ENCODE data around the gene PABPN1. TPM values are rescaled to one million over a fixed set of nuclear protein-coding genes. Genes with fewer than 3 reads are reported as not detected.
A peak's percentile ranks its signal among the peaks of the same experiment; 100 is the strongest.
"Not testable (repeated sequence)": the region's sequence is repeated elsewhere in the genome, so short reads cannot be mapped to it uniquely, and the experiment has no call there.

PABPN1 gene
- 199 TPM for polyA plus RNA-seq
- long read RNA-seq, donor 1, transcript PABPN1-202 (6 exons, 2,768 nt), result minor isoform, 8 of 38 reads
- long read RNA-seq, donor 1, transcript PABPN1-201 (7 exons, 2,001 nt), result major isoform, 26 of 38 reads
- long read RNA-seq, donor 1, partial matches to known transcripts, result 0 of 38 reads
- long read RNA-seq, donor 1, other reads (novel, unspliced or antisense), result 0 of 38 reads
- long read RNA-seq, donor 2, transcript PABPN1-207 (6 exons, 1,220 nt), result minor isoform, 6 of 165 reads
- long read RNA-seq, donor 2, transcript PABPN1-202 (6 exons, 2,768 nt), result minor isoform, 23 of 165 reads
- long read RNA-seq, donor 2, transcript PABPN1-201 (7 exons, 2,001 nt), result major isoform, 83 of 165 reads
- long read RNA-seq, donor 2, partial matches to known transcripts, result 45 of 165 reads
- long read RNA-seq, donor 2, other reads (novel, unspliced or antisense), result 0 of 165 reads
- long read RNA-seq, donor 3, result 0 reads
- long read RNA-seq, donor 4, transcript PABPN1-201 (7 exons, 2,001 nt), result major isoform, 6 of 15 reads
- long read RNA-seq, donor 4, partial matches to known transcripts, result 5 of 15 reads
- long read RNA-seq, donor 4, other reads (novel, unspliced or antisense), result 0 of 15 reads
- long read RNA-seq, donor 5, transcript PABPN1-202 (6 exons, 2,768 nt), result minor isoform, 21 of 53 reads
- long read RNA-seq, donor 5, transcript PABPN1-201 (7 exons, 2,001 nt), result major isoform, 31 of 53 reads
- long read RNA-seq, donor 5, partial matches to known transcripts, result 0 of 53 reads
- long read RNA-seq, donor 5, other reads (novel, unspliced or antisense), result 0 of 53 reads
- long read RNA-seq, donor 6, transcript PABPN1-201 (7 exons, 2,001 nt), result major isoform, 43 of 99 reads
- long read RNA-seq, donor 6, transcript PABPN1-207 (6 exons, 1,220 nt), result minor isoform, 6 of 99 reads
- long read RNA-seq, donor 6, transcript PABPN1-202 (6 exons, 2,768 nt), result minor isoform, 17 of 99 reads
- long read RNA-seq, donor 6, partial matches to known transcripts, result 27 of 99 reads
- long read RNA-seq, donor 6, other reads (novel, unspliced or antisense), result 0 of 99 reads
- long read RNA-seq, donor 7, transcript PABPN1-202 (6 exons, 2,768 nt), result minor isoform, 8 of 51 reads
- long read RNA-seq, donor 7, transcript PABPN1-201 (7 exons, 2,001 nt), result major isoform, 20 of 51 reads
- long read RNA-seq, donor 7, transcript PABPN1-207 (6 exons, 1,220 nt), result minor isoform, 5 of 51 reads
- long read RNA-seq, donor 7, partial matches to known transcripts, result 13 of 51 reads
- long read RNA-seq, donor 7, other reads (novel, unspliced or antisense), result 0 of 51 reads
- long read RNA-seq, donor 8, transcript PABPN1-201 (7 exons, 2,001 nt), result major isoform, 45 of 188 reads
- long read RNA-seq, donor 8, transcript PABPN1-202 (6 exons, 2,768 nt), result minor isoform, 31 of 188 reads
- long read RNA-seq, donor 8, transcript PABPN1-207 (6 exons, 1,220 nt), result minor isoform, 9 of 188 reads
- long read RNA-seq, donor 8, transcript PABPN1-208 (5 exons, 778 nt), result minor isoform, 6 of 188 reads
- long read RNA-seq, donor 8, partial matches to known transcripts, result 92 of 188 reads
- long read RNA-seq, donor 8, other reads (novel, unspliced or antisense), result 0 of 188 reads
- long read RNA-seq, donor 9, transcript PABPN1-208 (5 exons, 778 nt), result minor isoform, 7 of 196 reads
- long read RNA-seq, donor 9, transcript PABPN1-203 (3 exons, 817 nt), result minor isoform, 7 of 196 reads
- long read RNA-seq, donor 9, transcript PABPN1-201 (7 exons, 2,001 nt), result major isoform, 27 of 196 reads
- long read RNA-seq, donor 9, transcript PABPN1-202 (6 exons, 2,768 nt), result minor isoform, 18 of 196 reads
- long read RNA-seq, donor 9, partial matches to known transcripts, result 131 of 196 reads
- long read RNA-seq, donor 9, other reads (novel, unspliced or antisense), result 0 of 196 reads
- long read RNA-seq, donor 10, transcript PABPN1-202 (6 exons, 2,768 nt), result minor isoform, 15 of 79 reads
- long read RNA-seq, donor 10, transcript PABPN1-207 (6 exons, 1,220 nt), result minor isoform, 8 of 79 reads
- long read RNA-seq, donor 10, transcript PABPN1-201 (7 exons, 2,001 nt), result major isoform, 38 of 79 reads
- long read RNA-seq, donor 10, partial matches to known transcripts, result 11 of 79 reads
- long read RNA-seq, donor 10, other reads (novel, unspliced or antisense), result 0 of 79 reads
- long read RNA-seq, donor 11, transcript PABPN1-201 (7 exons, 2,001 nt), result major isoform, 32 of 52 reads
- long read RNA-seq, donor 11, transcript PABPN1-202 (6 exons, 2,768 nt), result minor isoform, 11 of 52 reads
- long read RNA-seq, donor 11, partial matches to known transcripts, result 0 of 52 reads
- long read RNA-seq, donor 11, other reads (novel, unspliced or antisense), result 0 of 52 reads

DNA sequence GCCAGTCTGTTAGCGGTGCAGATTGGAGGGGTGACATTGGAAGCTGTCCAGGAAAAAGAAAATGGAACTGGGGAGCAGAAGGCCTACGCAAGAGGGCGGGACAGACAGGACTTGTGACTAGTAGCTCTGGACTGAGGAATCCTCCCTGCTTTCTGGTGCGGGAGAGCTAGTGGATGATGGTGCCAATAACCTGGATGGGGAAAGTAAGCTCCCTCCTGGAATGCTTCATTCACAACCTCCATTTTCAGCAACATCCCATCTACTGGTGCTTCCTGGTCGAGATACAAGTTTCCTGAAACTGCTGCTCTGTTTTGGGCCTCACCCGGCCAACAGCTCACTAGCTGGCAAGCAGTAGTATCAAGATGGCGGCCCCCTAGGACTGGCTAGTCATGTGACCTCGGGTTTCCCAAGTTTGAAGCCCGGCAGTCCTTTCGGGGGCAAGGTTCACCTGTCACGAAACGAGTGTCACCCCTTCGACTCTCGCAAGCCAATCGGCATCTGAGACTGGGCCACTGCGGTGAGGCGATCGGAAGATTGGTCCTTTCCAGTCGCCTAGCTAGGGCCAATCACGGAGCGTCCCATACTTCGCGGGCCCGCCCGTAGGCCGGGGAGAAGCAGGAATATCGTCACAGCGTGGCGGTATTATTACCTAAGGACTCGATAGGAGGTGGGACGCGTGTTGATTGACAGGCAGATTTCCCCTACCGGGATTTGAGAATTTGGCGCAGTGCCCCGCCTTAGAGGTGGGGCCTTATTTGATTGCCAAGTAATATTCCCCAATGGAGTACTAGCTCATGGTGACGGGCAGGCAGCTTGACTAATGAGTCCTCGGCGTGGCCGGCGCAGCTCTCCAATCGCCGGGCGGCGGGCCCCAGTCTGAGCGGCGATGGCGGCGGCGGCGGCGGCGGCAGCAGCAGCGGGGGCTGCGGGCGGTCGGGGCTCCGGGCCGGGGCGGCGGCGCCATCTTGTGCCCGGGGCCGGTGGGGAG lies at the start of gene PABPN1:
Gene PABPN1 (plus strand): TSS at position 874 of the 988 bp plus-strand sequence. CDS start 13 bp downstream, at position 887.
- H3K9me3 ChIP-seq (ENCODE audit: control insufficient read depth, low read depth, low read length), result no peaks in the 10 kb centered on the region
- H3K27me3 ChIP-seq (ENCODE audit: control insufficient read depth, insufficient read depth, low read length), result no peaks in the 10 kb centered on the region
- H3K36me3 ChIP-seq (ENCODE audit: control insufficient read depth, insufficient read depth, low read length), result peaks cover 35% of the 10 kb centered on the region
- peak within 1 kb of the TSS; percentile 87 for H3K4me3 ChIP-seq (ENCODE audit: low read length)
- H3K4me1 ChIP-seq (ENCODE audit: control insufficient read depth, insufficient read depth, low read length), result peaks cover 7% of the 10 kb centered on the region
- peak within 1 kb of the TSS; percentile 93 for H3K27ac ChIP-seq (ENCODE audit: low read length)
- 40% methylated on average over 1 of the region's 63 CpGs for WGBS (ENCODE audit: insufficient coverage, low lambda C conversion rate)
- peak; percentile 100 for DNase-seq

DNA sequence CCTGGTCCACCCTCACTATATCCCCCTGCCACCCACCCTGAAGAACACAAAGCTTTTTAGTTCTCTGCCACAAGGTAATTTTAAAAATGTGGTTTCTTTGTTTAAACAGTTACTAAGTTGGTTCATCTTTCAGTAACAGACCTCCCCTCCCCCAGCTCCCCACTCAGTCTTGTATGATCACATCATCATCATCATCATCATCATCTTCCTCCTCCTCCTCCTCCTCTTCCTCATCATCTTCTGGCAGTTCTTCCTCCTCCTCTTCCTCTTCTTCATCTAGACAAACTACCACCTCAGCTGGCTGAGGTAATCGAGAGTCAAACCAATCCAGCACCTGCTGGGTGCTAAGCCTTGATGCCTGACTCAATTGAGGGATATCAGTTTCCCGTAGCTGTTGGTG lies 45.8 kb upstream of the PABPN1 start:
- WGBS (ENCODE audit: insufficient coverage, low lambda C conversion rate), result no CpG with 5 or more reads among the region's 2 CpGs
- peaks cover 17% of the 10 kb centered on the region for H3K36me3 ChIP-seq (ENCODE audit: control insufficient read depth, insufficient read depth, low read length)
- no peaks in the 10 kb centered on the region for H3K9me3 ChIP-seq (ENCODE audit: control insufficient read depth, low read depth, low read length)
- H3K4me3 ChIP-seq (ENCODE audit: low read length), result no peak overlapping the region
- no peak overlapping the region for H3K27ac ChIP-seq (ENCODE audit: low read length)
- peaks cover 11% of the 10 kb centered on the region for H3K4me1 ChIP-seq (ENCODE audit: control insufficient read depth, insufficient read depth, low read length)
- no peaks in the 10 kb centered on the region for H3K27me3 ChIP-seq (ENCODE audit: control insufficient read depth, insufficient read depth, low read length)
- no peak for DNase-seq

DNA sequence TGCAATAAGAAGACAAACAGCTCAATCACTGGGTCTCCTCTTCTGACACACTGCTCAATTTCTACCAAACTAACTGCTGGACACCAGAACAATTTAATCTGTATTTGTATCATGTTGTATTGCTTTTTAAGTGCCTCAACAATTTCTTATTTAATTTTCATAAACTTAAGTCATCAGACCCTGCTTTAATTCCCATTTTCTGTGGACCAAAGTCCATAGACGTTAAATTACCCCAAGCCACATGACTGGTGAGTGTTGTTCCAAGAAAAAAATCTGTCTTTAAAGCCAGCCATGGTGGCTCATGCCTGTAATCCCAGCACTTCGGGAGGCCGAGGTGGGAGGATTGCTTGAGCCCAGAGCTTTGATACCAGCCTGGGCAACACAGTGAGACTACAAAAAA lies 44.1 kb upstream of the PABPN1 start:
- Histone ChIP-seq H3K4me1 (ENCODE audit: control insufficient read depth, insufficient read depth, low read length) (peaks cover 11% of the 10 kb centered on the region), H3K27me3 (ENCODE audit: control insufficient read depth, insufficient read depth, low read length) (no peaks in the 10 kb centered on the region), H3K9me3 (ENCODE audit: control insufficient read depth, low read depth, low read length) (no peaks in the 10 kb centered on the region), H3K36me3 (ENCODE audit: control insufficient read depth, insufficient read depth, low read length) (peaks cover 17% of the 10 kb centered on the region), H3K4me3 (ENCODE audit: low read length) (no peak overlapping the region), H3K27ac (ENCODE audit: low read length) (peak overlapping the region; percentile 22)
- WGBS (ENCODE audit: insufficient coverage, low lambda C conversion rate), result no CpG with 5 or more reads among the region's 3 CpGs
- peak; percentile 14 to 63 for DNase-seq

- no CpG with 5 or more reads among the region's 6 CpGs for WGBS (ENCODE audit: insufficient coverage, low lambda C conversion rate)
- not testable (repeated sequence) for H3K27ac ChIP-seq (ENCODE audit: low read length); H3K9me3 ChIP-seq (ENCODE audit: control insufficient read depth, low read depth, low read length); DNase-seq; H3K4me3 ChIP-seq (ENCODE audit: low read length); H3K27me3 ChIP-seq (ENCODE audit: control insufficient read depth, insufficient read depth, low read length)
- Histone ChIP-seq H3K4me1 (ENCODE audit: control insufficient read depth, insufficient read depth, low read length) (peaks cover 11% of the 10 kb centered on the region), H3K36me3 (ENCODE audit: control insufficient read depth, insufficient read depth, low read length) (peaks cover 17% of the 10 kb centered on the region)
These were observed 43.3 kb upstream of the PABPN1 start for GRCh38 chr14:23277928-23278327.

GRCh38 chr14:23281247-23281646 lies 40.0 kb upstream of the PABPN1 start:
- H3K27me3 ChIP-seq (ENCODE audit: control insufficient read depth, insufficient read depth, low read length), result no peaks in the 10 kb centered on the region
- peaks cover 14% of the 10 kb centered on the region for H3K4me1 ChIP-seq (ENCODE audit: control insufficient read depth, insufficient read depth, low read length)
- no peak overlapping the region for H3K4me3 ChIP-seq (ENCODE audit: low read length)
- WGBS (ENCODE audit: insufficient coverage, low lambda C conversion rate), result 100% methylated on average over 1 of the region's 6 CpGs
- no peak overlapping the region for H3K27ac ChIP-seq (ENCODE audit: low read length)
- no peaks in the 10 kb centered on the region for H3K9me3 ChIP-seq (ENCODE audit: control insufficient read depth, low read depth, low read length)
- DNase-seq, result no peak
- H3K36me3 ChIP-seq (ENCODE audit: control insufficient read depth, insufficient read depth, low read length), result peaks cover 6% of the 10 kb centered on the region

DNA sequence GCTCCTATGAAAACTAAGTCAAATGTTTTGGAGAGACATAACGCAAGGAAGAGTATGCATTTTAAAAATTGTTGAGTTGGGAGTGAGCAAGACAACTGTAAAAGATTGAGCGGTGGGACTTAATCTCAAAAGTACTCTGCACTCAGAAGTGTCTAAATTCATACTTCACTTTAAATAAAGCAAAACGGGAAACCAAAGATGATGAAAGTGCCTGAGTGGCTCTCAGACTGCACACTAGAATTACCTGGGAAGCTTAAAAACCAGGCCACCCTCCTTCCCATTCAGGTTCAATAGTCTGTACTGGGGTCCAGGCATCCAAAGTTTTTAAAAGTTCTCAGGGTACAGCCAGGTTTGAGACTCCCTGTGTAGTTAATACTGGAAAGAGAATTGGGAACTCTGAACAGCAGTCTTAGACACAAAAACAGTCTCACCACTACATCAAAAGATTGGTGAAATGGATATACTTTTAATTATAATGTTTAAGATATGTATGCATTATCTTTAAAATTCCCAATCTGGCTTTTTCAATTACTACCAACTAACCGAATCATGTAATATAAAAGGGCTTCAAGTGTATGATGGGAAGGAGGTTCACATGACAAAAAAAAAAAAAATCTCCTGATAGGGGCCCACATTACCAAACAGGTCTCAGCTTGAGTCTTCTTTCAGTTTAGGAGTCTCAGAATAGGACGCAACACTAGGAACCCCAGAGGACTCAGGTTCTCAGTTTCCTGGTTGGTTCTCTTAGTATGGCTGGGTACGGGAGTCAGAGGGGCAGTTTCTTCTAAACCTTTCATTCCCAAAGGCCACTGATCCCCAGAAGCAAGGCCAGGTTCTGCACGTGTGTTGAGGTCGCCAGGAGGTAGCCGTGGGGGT lies 36.4 kb upstream of the PABPN1 start:
- peak; percentile 14 to 61 for DNase-seq
- WGBS (ENCODE audit: insufficient coverage, low lambda C conversion rate), result 80% methylated on average over 1 of the region's 9 CpGs
- H3K4me1 ChIP-seq (ENCODE audit: control insufficient read depth, insufficient read depth, low read length), result peaks cover 14% of the 10 kb centered on the region

GRCh38 chr14:23285530-23286019 lies 35.7 kb upstream of the PABPN1 start:
- peak overlapping the region; percentile 68 for H3K4me3 ChIP-seq (ENCODE audit: low read length)
- no peaks in the 10 kb centered on the region for H3K36me3 ChIP-seq (ENCODE audit: control insufficient read depth, insufficient read depth, low read length)
- peak overlapping the region; percentile 86 for H3K27ac ChIP-seq (ENCODE audit: low read length)
- no peaks in the 10 kb centered on the region for H3K27me3 ChIP-seq (ENCODE audit: control insufficient read depth, insufficient read depth, low read length)
- H3K9me3 ChIP-seq (ENCODE audit: control insufficient read depth, low read depth, low read length), result no peaks in the 10 kb centered on the region
- H3K4me1 ChIP-seq (ENCODE audit: control insufficient read depth, insufficient read depth, low read length), result peaks cover 8% of the 10 kb centered on the region
- WGBS (ENCODE audit: insufficient coverage, low lambda C conversion rate), result no CpG with 5 or more reads among the region's 22 CpGs
- peak in 1 of 2 donors; percentile 16 for DNase-seq

More for the DNA sequence above, 36.4 kb upstream of the PABPN1 start:
- Histone ChIP-seq H3K4me3 (ENCODE audit: low read length) (peak overlapping the region; percentile 68), H3K9me3 (ENCODE audit: control insufficient read depth, low read depth, low read length) (no peaks in the 10 kb centered on the region), H3K27me3 (ENCODE audit: control insufficient read depth, insufficient read depth, low read length) (no peaks in the 10 kb centered on the region), H3K36me3 (ENCODE audit: control insufficient read depth, insufficient read depth, low read length) (no peaks in the 10 kb centered on the region), H3K27ac (ENCODE audit: low read length) (peak overlapping the region; percentile 86)

Measured in large intestine (tissue), 12 donors.